RWPE2 (cell line): Measurements from ENCODE around the gene PKP2.

Experiments
- ATAC-seq: fragments of 200-7000 bp; cut with Tn5 transposase; 3 replicates; pipeline ENCODE4 v1.9.1; 2021; ENCODE audit warnings: low read depth
- DNase-seq: peaks from one replicate; pipeline ENCODE4 v3.0.0-alpha.2; 2020; ENCODE audit warnings: low spot score
- H3K27ac ChIP-seq: fragments of 450-650 bp; 2 replicates; pipeline ENCODE4 v1.5.1; 2017; ENCODE audit warnings: mild to moderate bottlenecking; ENCODE audit not compliant: poor library complexity, severe bottlenecking
- H3K27me3 ChIP-seq: fragments of 250-450 bp; sonication (Bioruptor Pico); 2 replicates; pipeline ENCODE4 v1.5.1; 2021; ENCODE audit warnings: mild to moderate bottlenecking, moderate library complexity; ENCODE audit not compliant: insufficient read depth, poor library complexity, severe bottlenecking
- H3K36me3 ChIP-seq: fragments of 250-450 bp; sonication (Bioruptor Pico); 2 replicates; pipeline ENCODE4 v1.5.1; 2020; ENCODE audit warnings: low read depth, mild to moderate bottlenecking, moderate library complexity
- H3K4me1 ChIP-seq: fragments of 250-450 bp; sonication (Bioruptor Pico); 2 replicates; pipeline ENCODE4 v1.5.1; 2021; ENCODE audit warnings: mild to moderate bottlenecking, moderate library complexity; ENCODE audit not compliant: insufficient read depth, poor library complexity, severe bottlenecking
- H3K4me3 ChIP-seq: fragments of 250-450 bp; sonication (Bioruptor Pico); 2 replicates; pipeline ENCODE4 v1.5.1; 2021; ENCODE audit warnings: mild to moderate bottlenecking, moderate library complexity; ENCODE audit not compliant: severe bottlenecking
- H3K9me3 ChIP-seq: fragments of 250-450 bp; sonication (Bioruptor Pico); 2 replicates; pipeline ENCODE4 v1.5.1; 2021; ENCODE audit warnings: mild to moderate bottlenecking, moderate library complexity; ENCODE audit not compliant: severe bottlenecking
- TF ChIP-seq, protein P1 (sequence below): fragments of 450-650 bp; IDR thresholded peaks from one replicate; pipeline ENCODE4 v1.5.1; 2017; ENCODE audit warnings: mild to moderate bottlenecking, moderate library complexity; ENCODE audit not compliant: poor library complexity, severe bottlenecking

Gene PKP2

GRCh38 chr12:32811686-32812392 lies 84.7 kb downstream of the PKP2 start:
- TF ChIP-seq, protein P1, sequence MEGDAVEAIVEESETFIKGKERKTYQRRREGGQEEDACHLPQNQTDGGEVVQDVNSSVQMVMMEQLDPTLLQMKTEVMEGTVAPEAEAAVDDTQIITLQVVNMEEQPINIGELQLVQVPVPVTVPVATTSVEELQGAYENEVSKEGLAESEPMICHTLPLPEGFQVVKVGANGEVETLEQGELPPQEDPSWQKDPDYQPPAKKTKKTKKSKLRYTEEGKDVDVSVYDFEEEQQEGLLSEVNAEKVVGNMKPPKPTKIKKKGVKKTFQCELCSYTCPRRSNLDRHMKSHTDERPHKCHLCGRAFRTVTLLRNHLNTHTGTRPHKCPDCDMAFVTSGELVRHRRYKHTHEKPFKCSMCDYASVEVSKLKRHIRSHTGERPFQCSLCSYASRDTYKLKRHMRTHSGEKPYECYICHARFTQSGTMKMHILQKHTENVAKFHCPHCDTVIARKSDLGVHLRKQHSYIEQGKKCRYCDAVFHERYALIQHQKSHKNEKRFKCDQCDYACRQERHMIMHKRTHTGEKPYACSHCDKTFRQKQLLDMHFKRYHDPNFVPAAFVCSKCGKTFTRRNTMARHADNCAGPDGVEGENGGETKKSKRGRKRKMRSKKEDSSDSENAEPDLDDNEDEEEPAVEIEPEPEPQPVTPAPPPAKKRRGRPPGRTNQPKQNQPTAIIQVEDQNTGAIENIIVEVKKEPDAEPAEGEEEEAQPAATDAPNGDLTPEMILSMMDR = no peak
- DNase-seq = no peak
- Histone ChIP-seq H3K4me3 (no peak overlapping the region), H3K36me3 (peaks cover 40% of the 10 kb centered on the region), H3K27me3 (no peaks in the 10 kb centered on the region), H3K4me1 (no peaks in the 10 kb centered on the region), H3K9me3 (no peaks in the 10 kb centered on the region), H3K27ac (no peak overlapping the region)
- no peak for ATAC-seq

GRCh38 chr12:32809846-32810245 lies 86.7 kb downstream of the PKP2 start:
- no peaks in the 10 kb centered on the region for H3K4me1 ChIP-seq
- no peaks in the 10 kb centered on the region for H3K27me3 ChIP-seq
- H3K36me3 ChIP-seq = peaks cover 26% of the 10 kb centered on the region
- H3K4me3 ChIP-seq = no peak overlapping the region
- TF ChIP-seq, protein P1 = no peak
- H3K27ac ChIP-seq = no peak overlapping the region
- ATAC-seq (no peak), DNase-seq (no peak)
- no peaks in the 10 kb centered on the region for H3K9me3 ChIP-seq

DNA sequence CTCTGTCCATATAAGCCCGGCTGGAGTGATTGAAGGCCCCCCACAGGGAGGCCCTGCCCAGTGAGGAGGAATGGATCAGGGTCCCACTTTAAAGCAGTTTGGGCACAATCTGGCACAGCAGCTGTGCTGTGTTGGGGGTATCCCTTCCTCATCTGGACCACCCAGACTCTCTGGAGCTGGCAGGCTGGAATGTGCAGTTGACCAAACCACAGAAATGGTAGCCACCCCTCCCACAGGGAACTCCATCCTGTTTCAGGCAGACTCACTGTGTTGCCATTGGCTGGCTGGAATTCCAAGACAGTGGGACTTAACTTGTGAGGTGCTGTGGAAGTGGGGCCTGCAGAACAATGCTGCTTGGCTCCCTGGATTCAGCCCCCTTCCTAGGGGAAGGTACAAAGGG lies 87.4 kb downstream of the PKP2 start:
- TF ChIP-seq, protein P1 = no peak
- no peak for DNase-seq

GRCh38 chr12:32804301-32804700 lies 92.3 kb downstream of the PKP2 start:
- H3K4me3 ChIP-seq = no peak overlapping the region
- DNase-seq (no peak), ATAC-seq (no peak)
- H3K4me1 ChIP-seq = no peaks in the 10 kb centered on the region
- no peak overlapping the region for H3K27ac ChIP-seq
- TF ChIP-seq, protein P1 = no peak
- no peaks in the 10 kb centered on the region for H3K27me3 ChIP-seq
- H3K36me3 ChIP-seq = peaks cover 31% of the 10 kb centered on the region
- H3K9me3 ChIP-seq = no peaks in the 10 kb centered on the region

More for the DNA sequence above, 87.4 kb downstream of the PKP2 start:
- no peaks in the 10 kb centered on the region for H3K27me3 ChIP-seq
- H3K9me3 ChIP-seq = no peaks in the 10 kb centered on the region
- no peak for ATAC-seq
- H3K36me3 ChIP-seq = peaks cover 26% of the 10 kb centered on the region
- H3K4me1 ChIP-seq = no peaks in the 10 kb centered on the region
- no peak overlapping the region for H3K4me3 ChIP-seq
- no peak overlapping the region for H3K27ac ChIP-seq

DNA sequence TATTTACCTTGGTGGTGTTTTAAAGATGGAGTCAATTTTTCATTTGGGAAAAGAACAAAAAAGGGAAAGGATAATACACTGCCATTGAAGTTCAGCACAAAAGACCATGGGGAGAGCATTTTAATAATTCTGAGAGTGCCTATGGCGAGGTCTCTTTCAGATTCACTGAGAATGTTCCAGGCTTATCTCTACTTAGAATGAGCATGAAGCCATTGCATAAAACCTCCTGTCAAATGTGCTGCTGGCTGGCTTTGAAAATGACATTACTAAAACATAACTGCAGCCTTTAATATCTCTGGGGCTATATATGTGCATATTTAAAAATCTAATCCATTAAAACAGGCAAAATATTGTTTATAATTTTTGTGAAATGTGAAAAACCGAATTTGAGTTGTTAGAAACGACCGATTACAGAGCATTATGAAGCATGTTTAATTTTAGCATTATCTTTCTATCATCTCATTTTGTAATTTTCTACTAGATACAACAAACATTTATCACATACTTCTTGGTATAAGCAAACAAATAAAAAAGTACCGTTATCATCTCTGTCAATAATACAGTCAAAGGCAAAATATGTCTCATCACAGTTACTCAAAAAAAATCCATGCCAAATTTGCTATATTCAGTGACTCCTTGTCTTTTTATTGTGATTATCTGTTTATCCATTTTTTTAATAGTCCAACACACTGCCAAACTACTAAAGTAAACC lies 95.2 kb downstream of the PKP2 start:
- DNase-seq (no peak), ATAC-seq (no peak)
- peaks cover 35% of the 10 kb centered on the region for H3K36me3 ChIP-seq
- no peaks in the 10 kb centered on the region for H3K9me3 ChIP-seq
- no peaks in the 10 kb centered on the region for H3K4me1 ChIP-seq
- H3K4me3 ChIP-seq = no peak overlapping the region
- H3K27ac ChIP-seq = no peak overlapping the region
- no peaks in the 10 kb centered on the region for H3K27me3 ChIP-seq
- TF ChIP-seq, protein P1 = no peak
